ENCODE data around the gene POMT2.
"Not testable (repeated sequence)": the region's sequence is repeated elsewhere in the genome, so short reads cannot be mapped to it uniquely, and the experiment has no call there.

DNA sequence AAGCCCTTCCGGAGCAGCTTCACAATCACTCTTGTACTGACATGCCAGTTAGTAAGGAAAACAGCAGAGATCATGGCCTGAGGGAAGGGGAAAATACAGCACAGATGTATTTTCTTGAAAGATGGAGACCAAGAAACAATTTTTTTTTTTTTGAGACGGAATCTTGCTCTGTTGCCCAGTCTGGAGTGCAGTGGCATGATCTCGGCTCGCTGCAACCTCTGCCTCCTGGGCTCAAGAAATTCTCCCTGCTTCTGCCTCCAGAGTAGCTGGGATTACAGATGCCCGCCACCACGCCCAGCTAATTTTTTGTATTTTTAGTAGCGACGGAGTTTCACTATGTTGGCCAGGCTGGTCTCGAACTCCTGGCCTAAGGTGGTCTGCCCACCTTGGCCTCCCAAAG lies 16.6 kb upstream of the POMT2 start:
- not testable (repeated sequence) for TF ChIP-seq POLR2AphosphoS5 (IDR thresholded peaks at IDR 0.05; ENCODE audit: low read depth, low read length); POLR2A (IDR thresholded peaks at IDR 0.05; ENCODE audit: low read depth, low read length); TAF1 (IDR thresholded peaks at IDR 0.05; ENCODE audit: borderline replicate concordance, low read depth, low read length)

All from GM12892 (cell line).